ENCODE measurements around the gene ZNF275. TPM values are rescaled to one million over a fixed set of nuclear protein-coding genes. Genes with fewer than 3 reads are reported as not detected.

ZNF275 gene
- total and polyA plus RNA-seq, 4 donors, result 6.2 to 13.9 (median 8.6) TPM

DNA sequence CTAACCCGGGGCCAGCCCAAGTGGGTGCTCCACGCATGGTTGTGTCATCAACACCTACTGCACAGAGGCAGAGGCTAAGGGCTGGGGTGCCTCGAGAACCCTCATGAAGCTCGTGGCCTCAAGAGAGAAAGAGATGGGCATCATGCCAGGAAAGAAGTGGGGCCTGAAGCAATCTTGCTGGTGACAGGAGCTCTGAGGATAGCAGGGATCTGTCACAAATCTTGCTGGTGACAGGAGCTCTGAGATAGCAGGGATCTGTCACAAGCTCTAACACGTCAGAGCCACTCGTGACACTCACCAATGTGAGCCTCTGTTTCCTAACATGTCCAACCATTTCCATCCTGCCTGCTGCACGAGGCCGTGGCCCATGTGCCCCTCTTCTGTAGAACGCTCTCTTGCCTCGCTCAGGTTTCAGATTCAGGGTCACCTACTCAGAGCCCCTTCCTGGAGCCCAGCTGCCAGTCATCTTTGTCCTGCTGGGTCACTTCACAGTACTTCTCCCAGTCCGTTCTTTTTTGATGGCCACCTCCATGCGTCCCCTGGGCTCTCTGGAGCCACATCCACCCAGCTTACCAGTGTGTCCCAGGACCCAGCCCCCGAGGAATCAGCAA, 46.1 kb downstream of the ZNF275 start:
- Histone ChIP-seq H3K9me3 (ENCODE audit: control insufficient read depth in 4 of 4, low read length in 3 of 4) (no peaks in the 10 kb centered on the region), H3K9ac (ENCODE audit: low read depth in 1 of 2, low read length in 2 of 2) (no peak overlapping the region), H3K27me3 (ENCODE audit: control insufficient read depth in 4 of 4, insufficient read depth in 4 of 4, low read length in 3 of 4) (no peaks in the 10 kb centered on the region), H3K4me1 (ENCODE audit: control insufficient read depth in 4 of 4, insufficient read depth in 4 of 4, low read length in 3 of 4) (peaks cover 0 to 6% (median 2%) of the 10 kb centered on the region in 4 donors), H3K36me3 (ENCODE audit: control insufficient read depth in 4 of 4, insufficient read depth in 3 of 4, low read depth in 1 of 4, low read length in 3 of 4) (no peaks in the 10 kb centered on the region), H3K27ac (ENCODE audit: low read depth in 1 of 2, low read length in 2 of 2) (no peak overlapping the region), H3K4me3 (ENCODE audit: low read depth in 1 of 3, low read length in 3 of 3) (no peak overlapping the region)
- DNase-seq (ENCODE audit: low spot score), result no peak
- TF ChIP-seq, protein P1, sequence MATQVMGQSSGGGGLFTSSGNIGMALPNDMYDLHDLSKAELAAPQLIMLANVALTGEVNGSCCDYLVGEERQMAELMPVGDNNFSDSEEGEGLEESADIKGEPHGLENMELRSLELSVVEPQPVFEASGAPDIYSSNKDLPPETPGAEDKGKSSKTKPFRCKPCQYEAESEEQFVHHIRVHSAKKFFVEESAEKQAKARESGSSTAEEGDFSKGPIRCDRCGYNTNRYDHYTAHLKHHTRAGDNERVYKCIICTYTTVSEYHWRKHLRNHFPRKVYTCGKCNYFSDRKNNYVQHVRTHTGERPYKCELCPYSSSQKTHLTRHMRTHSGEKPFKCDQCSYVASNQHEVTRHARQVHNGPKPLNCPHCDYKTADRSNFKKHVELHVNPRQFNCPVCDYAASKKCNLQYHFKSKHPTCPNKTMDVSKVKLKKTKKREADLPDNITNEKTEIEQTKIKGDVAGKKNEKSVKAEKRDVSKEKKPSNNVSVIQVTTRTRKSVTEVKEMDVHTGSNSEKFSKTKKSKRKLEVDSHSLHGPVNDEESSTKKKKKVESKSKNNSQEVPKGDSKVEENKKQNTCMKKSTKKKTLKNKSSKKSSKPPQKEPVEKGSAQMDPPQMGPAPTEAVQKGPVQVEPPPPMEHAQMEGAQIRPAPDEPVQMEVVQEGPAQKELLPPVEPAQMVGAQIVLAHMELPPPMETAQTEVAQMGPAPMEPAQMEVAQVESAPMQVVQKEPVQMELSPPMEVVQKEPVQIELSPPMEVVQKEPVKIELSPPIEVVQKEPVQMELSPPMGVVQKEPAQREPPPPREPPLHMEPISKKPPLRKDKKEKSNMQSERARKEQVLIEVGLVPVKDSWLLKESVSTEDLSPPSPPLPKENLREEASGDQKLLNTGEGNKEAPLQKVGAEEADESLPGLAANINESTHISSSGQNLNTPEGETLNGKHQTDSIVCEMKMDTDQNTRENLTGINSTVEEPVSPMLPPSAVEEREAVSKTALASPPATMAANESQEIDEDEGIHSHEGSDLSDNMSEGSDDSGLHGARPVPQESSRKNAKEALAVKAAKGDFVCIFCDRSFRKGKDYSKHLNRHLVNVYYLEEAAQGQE (IDR thresholded peaks at IDR 0.05), result no peak
- no peak for TF ChIP-seq FOXA1 (IDR thresholded peaks at IDR 0.05)
- TF ChIP-seq SP1 (IDR thresholded peaks at IDR 0.05), result no peak
- TF ChIP-seq, protein P2, sequence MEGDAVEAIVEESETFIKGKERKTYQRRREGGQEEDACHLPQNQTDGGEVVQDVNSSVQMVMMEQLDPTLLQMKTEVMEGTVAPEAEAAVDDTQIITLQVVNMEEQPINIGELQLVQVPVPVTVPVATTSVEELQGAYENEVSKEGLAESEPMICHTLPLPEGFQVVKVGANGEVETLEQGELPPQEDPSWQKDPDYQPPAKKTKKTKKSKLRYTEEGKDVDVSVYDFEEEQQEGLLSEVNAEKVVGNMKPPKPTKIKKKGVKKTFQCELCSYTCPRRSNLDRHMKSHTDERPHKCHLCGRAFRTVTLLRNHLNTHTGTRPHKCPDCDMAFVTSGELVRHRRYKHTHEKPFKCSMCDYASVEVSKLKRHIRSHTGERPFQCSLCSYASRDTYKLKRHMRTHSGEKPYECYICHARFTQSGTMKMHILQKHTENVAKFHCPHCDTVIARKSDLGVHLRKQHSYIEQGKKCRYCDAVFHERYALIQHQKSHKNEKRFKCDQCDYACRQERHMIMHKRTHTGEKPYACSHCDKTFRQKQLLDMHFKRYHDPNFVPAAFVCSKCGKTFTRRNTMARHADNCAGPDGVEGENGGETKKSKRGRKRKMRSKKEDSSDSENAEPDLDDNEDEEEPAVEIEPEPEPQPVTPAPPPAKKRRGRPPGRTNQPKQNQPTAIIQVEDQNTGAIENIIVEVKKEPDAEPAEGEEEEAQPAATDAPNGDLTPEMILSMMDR (IDR thresholded peaks at IDR 0.05; ENCODE audit: low read depth, low read length, missing input control), result no peak
- TF ChIP-seq ZBTB33 (IDR thresholded peaks at IDR 0.05), result no peak
- TF ChIP-seq HNF4G (IDR thresholded peaks at IDR 0.05), result no peak
- no peak for TF ChIP-seq ATF3 (IDR thresholded peaks at IDR 0.05)
- TF ChIP-seq, protein P3, sequence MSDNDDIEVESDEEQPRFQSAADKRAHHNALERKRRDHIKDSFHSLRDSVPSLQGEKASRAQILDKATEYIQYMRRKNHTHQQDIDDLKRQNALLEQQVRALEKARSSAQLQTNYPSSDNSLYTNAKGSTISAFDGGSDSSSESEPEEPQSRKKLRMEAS (IDR thresholded peaks at IDR 0.05), result no peak
- no peak for TF ChIP-seq EGR1 (IDR thresholded peaks at IDR 0.05; ENCODE audit: low read depth in 2 of 2)
- no peak for TF ChIP-seq RAD21 (IDR thresholded peaks at IDR 0.05)
- TF ChIP-seq RXRA (IDR thresholded peaks at IDR 0.05), result no peak
- no peak for TF ChIP-seq FOXA2 (IDR thresholded peaks at IDR 0.05)
- TF ChIP-seq GABPA (IDR thresholded peaks at IDR 0.05 in 1 of 2, conservative IDR thresholded peaks at IDR 0.05 in 1 of 2), result no peak
- TF ChIP-seq NR2F2 (IDR thresholded peaks at IDR 0.05), result no peak
- 85% methylated on average over 13 of the region's 13 CpGs for WGBS

DNA sequence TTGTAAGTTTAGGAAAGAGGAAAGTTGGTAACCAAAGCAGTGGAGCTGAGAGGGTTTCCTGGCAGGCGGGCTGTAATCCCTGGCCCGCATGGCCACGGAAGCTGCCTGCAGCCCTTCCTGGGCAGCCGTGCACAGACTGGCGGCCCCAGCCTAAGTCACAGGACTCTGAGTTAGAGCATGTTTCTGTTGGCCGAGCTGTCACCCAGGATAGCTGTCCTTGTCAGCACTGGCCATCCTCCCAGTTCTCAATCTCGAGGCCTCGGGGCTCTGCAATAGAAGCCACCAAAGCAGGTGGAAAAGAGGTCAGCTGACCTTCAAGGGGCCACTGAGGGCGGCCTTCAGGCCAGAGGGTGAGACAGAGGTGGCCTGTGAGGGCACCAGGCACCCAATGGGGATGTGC, 46.7 kb downstream of the ZNF275 start:
- Histone ChIP-seq H3K27ac (ENCODE audit: low read depth in 1 of 2, low read length in 2 of 2) (no peak overlapping the region), H3K9me3 (ENCODE audit: control insufficient read depth in 4 of 4, low read length in 3 of 4) (no peaks in the 10 kb centered on the region), H3K4me3 (ENCODE audit: low read depth in 1 of 3, low read length in 3 of 3) (no peak overlapping the region), H3K4me1 (ENCODE audit: control insufficient read depth in 4 of 4, insufficient read depth in 4 of 4, low read length in 3 of 4) (peaks cover 0 to 6% (median 2%) of the 10 kb centered on the region in 4 donors), H3K9ac (ENCODE audit: low read depth in 1 of 2, low read length in 2 of 2) (no peak overlapping the region), H3K36me3 (ENCODE audit: control insufficient read depth in 4 of 4, insufficient read depth in 3 of 4, low read depth in 1 of 4, low read length in 3 of 4) (no peaks in the 10 kb centered on the region), H3K27me3 (ENCODE audit: control insufficient read depth in 4 of 4, insufficient read depth in 4 of 4, low read length in 3 of 4) (no peaks in the 10 kb centered on the region)
- DNase-seq (ENCODE audit: low spot score), result no peak
- 86% methylated on average over 9 of the region's 9 CpGs for WGBS
- no peak for TF ChIP-seq FOXA1 (IDR thresholded peaks at IDR 0.05)
- no peak for TF ChIP-seq EGR1 (IDR thresholded peaks at IDR 0.05; ENCODE audit: low read depth in 2 of 2)
- no peak for TF ChIP-seq TAF1 (conservative IDR thresholded peaks at IDR 0.05)
- TF ChIP-seq RAD21 (IDR thresholded peaks at IDR 0.05), result no peak
- TF ChIP-seq HNF4G (IDR thresholded peaks at IDR 0.05), result no peak
- TF ChIP-seq FOXA2 (IDR thresholded peaks at IDR 0.05), result no peak
- TF ChIP-seq GABPA (IDR thresholded peaks at IDR 0.05 in 1 of 2, conservative IDR thresholded peaks at IDR 0.05 in 1 of 2), result no peak
- no peak for TF ChIP-seq YY1 (IDR thresholded peaks at IDR 0.05)
- no peak for TF ChIP-seq HNF4A (conservative IDR thresholded peaks at IDR 0.05)
- TF ChIP-seq NR2F2 (IDR thresholded peaks at IDR 0.05), result no peak
- no peak for TF ChIP-seq ZBTB33 (IDR thresholded peaks at IDR 0.05)
- TF ChIP-seq, protein P3 (IDR thresholded peaks at IDR 0.05), result no peak

Measured in liver (tissue), 9 donors.